Colonic mucosa (tissue), 4 donors: ENCODE results near the gene NUP210. TPM values are rescaled to one million over a fixed set of nuclear protein-coding genes. Genes with fewer than 3 reads are reported as not detected.

Experiments
- DNase-seq: peaks from one replicate; pipeline ENCODE4 v3.0.0-alpha.2; 2020
- H3K27ac ChIP-seq: fragments of 200-600 bp; one replicate; pipeline ENCODE4 v1.8.0; 2021
- H3K27me3 ChIP-seq: fragments of 200-600 bp; one replicate; pipeline ENCODE4 v1.8.0; 2021
- H3K36me3 ChIP-seq: fragments of 200-600 bp; one replicate; pipeline ENCODE4 v1.8.0; 2021
- H3K4me1 ChIP-seq: fragments of 200-600 bp; one replicate; pipeline ENCODE4 v1.8.0; 2021; ENCODE audit warnings: mild to moderate bottlenecking
- H3K4me3 ChIP-seq: fragments of 200-600 bp; one replicate; pipeline ENCODE4 v1.8.0; 2021
- H3K9ac ChIP-seq, 2 donors: one replicate each; pipeline ENCODE4 v1.7.0; 2013; ENCODE audit warnings: control low read depth in 2 of 2, low read depth in 2 of 2, low read length in 2 of 2
- H3K9me3 ChIP-seq: fragments of 200-600 bp; one replicate; pipeline ENCODE4 v1.8.0; 2021
- intact Hi-C: fragments of 100-400 bp; cut with DNase I; formaldehyde crosslinking; loops from one replicate; pipeline ENCODE4 v1.14.1; 2022
- total RNA-seq, 2 donors: library from RNA; stranded (reverse); fragmentation: NEBNext Ultra II Directional in 1 of 2; extraction: Animal tissue kit (Norgen Biotek cat#: 25700) in 1 of 2; gene quantifications; one replicate each; pipeline ENCODE4 v1.2.1, GENCODE V29; 2021
- TF ChIP-seq, protein P1 (sequence below): fragments of 200-600 bp; IDR thresholded peaks from one replicate; pipeline ENCODE4 v1.8.0; 2022; ENCODE audit warnings: antibody characterized with exemption, mild to moderate bottlenecking
- donor health status: healthy.
- donor health status: DM: no; HTN: no; CAD: no.
- donor health status: DM: no; HTN: no; CAD: no.

The NUP210 gene
- total RNA-seq, 2 donors from 2014 or later = 7.5 to 23.8 TPM

DNA sequence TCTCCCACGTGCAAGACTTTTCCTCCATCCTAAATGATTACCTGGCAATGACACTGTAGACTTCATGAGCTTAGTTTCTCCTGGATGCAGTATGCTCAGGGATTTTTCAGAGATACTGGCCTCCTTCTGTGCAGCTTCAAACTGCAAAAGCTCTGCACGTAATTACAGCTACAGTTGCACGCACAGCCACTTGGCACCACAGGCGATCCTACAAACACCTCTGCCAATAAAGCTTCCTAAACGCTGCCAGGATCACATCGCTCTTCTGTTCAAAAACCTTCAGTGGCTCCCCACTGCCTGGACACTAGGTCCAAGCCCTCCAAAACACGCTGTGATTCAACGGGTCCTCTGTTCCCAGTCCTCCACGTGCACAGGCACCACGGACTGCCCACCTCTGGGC lies 49.5 kb downstream of the NUP210 start:
- intact Hi-C loops = no loop called here
- no peaks in the 10 kb centered on the region for H3K4me1 ChIP-seq
- no peak for DNase-seq
- no peak overlapping the region for H3K27ac ChIP-seq
- no peaks in the 10 kb centered on the region for H3K36me3 ChIP-seq
- no peaks in the 10 kb centered on the region for H3K9me3 ChIP-seq
- H3K4me3 ChIP-seq = no peak overlapping the region
- H3K27me3 ChIP-seq = no peaks in the 10 kb centered on the region
- TF ChIP-seq, protein P1, sequence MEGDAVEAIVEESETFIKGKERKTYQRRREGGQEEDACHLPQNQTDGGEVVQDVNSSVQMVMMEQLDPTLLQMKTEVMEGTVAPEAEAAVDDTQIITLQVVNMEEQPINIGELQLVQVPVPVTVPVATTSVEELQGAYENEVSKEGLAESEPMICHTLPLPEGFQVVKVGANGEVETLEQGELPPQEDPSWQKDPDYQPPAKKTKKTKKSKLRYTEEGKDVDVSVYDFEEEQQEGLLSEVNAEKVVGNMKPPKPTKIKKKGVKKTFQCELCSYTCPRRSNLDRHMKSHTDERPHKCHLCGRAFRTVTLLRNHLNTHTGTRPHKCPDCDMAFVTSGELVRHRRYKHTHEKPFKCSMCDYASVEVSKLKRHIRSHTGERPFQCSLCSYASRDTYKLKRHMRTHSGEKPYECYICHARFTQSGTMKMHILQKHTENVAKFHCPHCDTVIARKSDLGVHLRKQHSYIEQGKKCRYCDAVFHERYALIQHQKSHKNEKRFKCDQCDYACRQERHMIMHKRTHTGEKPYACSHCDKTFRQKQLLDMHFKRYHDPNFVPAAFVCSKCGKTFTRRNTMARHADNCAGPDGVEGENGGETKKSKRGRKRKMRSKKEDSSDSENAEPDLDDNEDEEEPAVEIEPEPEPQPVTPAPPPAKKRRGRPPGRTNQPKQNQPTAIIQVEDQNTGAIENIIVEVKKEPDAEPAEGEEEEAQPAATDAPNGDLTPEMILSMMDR = no peak
- no peak overlapping the region for H3K9ac ChIP-seq

- no peak overlapping the region for H3K9ac ChIP-seq
- no peaks in the 10 kb centered on the region for H3K36me3 ChIP-seq
- no peak overlapping the region for H3K27ac ChIP-seq
- TF ChIP-seq, protein P1 = no peak
- intact Hi-C loops = no loop called here
- no peak overlapping the region for H3K4me3 ChIP-seq
- H3K4me1 ChIP-seq = no peaks in the 10 kb centered on the region
- no peak for DNase-seq
- no peaks in the 10 kb centered on the region for H3K9me3 ChIP-seq
- H3K27me3 ChIP-seq = no peaks in the 10 kb centered on the region
Measured at GRCh38 chr3:13370055-13370454, 50.1 kb downstream of the NUP210 start.

GRCh38 chr3:13368834-13369233 lies 51.3 kb downstream of the NUP210 start:
- no peak overlapping the region for H3K4me3 ChIP-seq
- no peaks in the 10 kb centered on the region for H3K9me3 ChIP-seq
- no peak overlapping the region for H3K27ac ChIP-seq
- intact Hi-C loops = no loop called here
- DNase-seq = no peak
- H3K4me1 ChIP-seq = no peaks in the 10 kb centered on the region
- H3K27me3 ChIP-seq = no peaks in the 10 kb centered on the region
- TF ChIP-seq, protein P1 = no peak
- H3K9ac ChIP-seq = no peak overlapping the region
- H3K36me3 ChIP-seq = no peaks in the 10 kb centered on the region

GRCh38 chr3:13367728-13368127 lies 52.4 kb downstream of the NUP210 start:
- Histone ChIP-seq H3K27me3 (no peaks in the 10 kb centered on the region), H3K4me1 (no peaks in the 10 kb centered on the region), H3K4me3 (no peak overlapping the region), H3K36me3 (no peaks in the 10 kb centered on the region), H3K9me3 (no peaks in the 10 kb centered on the region), H3K27ac (no peak overlapping the region), H3K9ac (no peak overlapping the region)
- TF ChIP-seq, protein P1 = no peak
- DNase-seq = no peak
- intact Hi-C loops = no loop called here

DNA sequence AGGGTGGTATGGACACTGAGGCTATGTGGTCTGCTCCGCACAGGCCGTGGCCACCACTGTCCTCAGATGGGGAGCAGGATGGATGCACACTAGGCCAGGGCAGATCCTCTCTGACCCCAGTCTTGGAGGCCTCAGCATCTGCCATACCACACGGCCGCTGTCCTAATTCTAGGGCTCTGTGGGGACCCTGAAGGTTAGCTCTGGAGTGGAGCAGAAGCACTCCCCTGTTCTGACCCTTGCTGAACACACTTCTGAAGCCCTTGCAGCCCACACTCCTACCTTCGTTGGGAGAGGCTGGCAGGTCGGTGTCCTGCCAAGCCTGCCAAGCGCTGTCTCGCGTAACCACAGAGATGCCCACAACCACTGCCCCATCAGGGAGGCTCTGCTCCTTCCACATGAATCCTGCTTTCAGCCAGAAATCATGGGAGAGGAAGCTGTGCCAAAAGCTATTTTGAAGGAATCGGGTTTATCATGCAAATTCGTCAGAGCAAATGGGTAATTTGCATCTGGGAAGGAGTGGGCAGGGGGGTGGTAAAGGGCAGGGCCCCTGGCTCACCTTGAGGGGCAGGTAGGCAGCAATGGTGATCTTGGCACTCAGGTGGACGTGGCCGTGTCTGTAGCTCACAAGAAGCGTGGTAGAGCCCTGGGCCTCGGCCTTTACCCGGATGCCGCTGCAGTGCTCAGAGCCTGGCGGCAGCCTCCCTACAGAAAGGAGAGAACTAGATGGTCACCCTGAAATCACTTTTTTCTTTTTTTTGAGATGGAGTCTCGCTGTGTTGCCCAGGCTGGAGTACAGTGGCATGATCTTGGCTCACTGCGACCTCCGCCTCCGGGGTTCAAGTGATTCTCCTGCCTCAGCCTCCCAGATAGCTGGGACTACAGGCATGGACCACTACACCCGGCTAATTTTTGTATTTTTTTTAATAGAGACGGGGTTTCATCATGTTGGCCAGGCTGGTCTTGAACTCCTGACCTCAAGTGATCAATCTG lies 54.4 kb downstream of the NUP210 start:
- no peak overlapping the region for H3K9ac ChIP-seq
- no peaks in the 10 kb centered on the region for H3K27me3 ChIP-seq
- no peak for DNase-seq
- TF ChIP-seq, protein P1 = no peak
- H3K36me3 ChIP-seq = no peaks in the 10 kb centered on the region
- no peaks in the 10 kb centered on the region for H3K9me3 ChIP-seq
- no peak overlapping the region for H3K4me3 ChIP-seq
- no peak overlapping the region for H3K27ac ChIP-seq
- H3K4me1 ChIP-seq = no peaks in the 10 kb centered on the region
- intact Hi-C loops = no loop called here
